Activated CD8-positive, alpha-beta memory T cell treated with anti-CD3 and anti-CD28 coated beads for 1 hour (primary cell): ENCODE measurements around the gene PDE6B.
A peak's percentile ranks its signal among the peaks of the same experiment; 100 is the strongest.

Experiments used
- DNase-seq, 2 donors: peaks; one replicate each; pipeline ENCODE4 v3.0.0-alpha.2; 2020; ENCODE audit warnings: low read depth in 1 of 2; ENCODE audit errors: extremely low read depth in 1 of 2

Gene PDE6B

DNA sequence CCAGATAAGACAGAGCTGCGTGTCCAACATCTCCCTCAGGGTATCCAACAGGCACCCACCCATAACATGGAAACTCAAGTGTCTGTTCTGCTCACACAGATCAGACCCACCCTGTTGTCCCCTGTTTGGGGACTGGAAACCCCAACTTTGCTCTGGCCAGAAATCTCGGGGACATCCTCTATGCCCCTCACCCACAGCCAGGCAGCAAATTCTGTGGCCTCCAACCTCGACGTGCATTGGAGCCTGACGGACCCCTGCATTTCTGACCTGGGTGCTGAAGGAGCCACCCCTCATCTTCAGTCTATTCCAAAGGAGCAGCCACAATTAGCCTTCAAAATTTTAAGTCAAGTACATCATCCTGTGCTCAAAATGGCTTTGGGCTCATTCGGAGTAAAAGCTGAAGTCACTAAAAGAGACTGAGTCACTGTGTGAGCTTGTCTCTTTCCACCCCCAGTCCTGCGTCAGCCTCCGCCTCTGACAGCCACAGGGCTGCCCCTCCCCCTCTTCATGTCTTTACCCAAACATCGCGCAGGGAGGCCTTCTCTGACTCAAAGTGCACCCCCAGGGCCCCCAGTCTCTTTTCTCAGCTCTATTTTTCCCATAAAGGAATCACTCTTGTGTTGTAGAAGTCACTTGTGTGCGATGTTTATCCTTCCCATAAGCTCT is 24.4 kb upstream of the PDE6B start:
- DNase-seq, result no peak

- no peak for DNase-seq
Observed at GRCh38 chr4:601612-602558, 23.5 kb upstream of the PDE6B start.

GRCh38 chr4:602559-602942 is 22.8 kb upstream of the PDE6B start:
- peak in 1 of 2 donors; percentile 16 for DNase-seq

DNA sequence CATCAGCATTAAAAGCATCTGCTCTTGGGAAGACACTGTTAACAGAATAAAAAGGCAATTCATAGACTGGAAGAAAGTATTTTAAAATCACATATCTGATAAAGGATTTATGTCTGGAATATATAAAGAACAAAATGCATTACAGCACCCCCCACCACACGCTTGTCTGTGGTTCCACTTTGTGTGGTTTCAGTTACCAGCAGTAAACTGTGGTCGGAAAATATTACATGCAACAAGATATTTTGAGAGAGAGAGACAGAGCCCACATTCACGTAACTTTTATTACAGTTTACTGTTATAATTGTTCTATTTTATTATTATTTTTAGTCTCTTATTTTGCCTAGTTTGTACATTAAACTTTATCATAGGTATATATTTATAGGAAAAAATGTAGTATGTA is 21.2 kb upstream of the PDE6B start:
- DNase-seq, result no peak

- no peak for DNase-seq
Observed at GRCh38 chr4:605702-606425, 19.5 kb upstream of the PDE6B start.

DNA sequence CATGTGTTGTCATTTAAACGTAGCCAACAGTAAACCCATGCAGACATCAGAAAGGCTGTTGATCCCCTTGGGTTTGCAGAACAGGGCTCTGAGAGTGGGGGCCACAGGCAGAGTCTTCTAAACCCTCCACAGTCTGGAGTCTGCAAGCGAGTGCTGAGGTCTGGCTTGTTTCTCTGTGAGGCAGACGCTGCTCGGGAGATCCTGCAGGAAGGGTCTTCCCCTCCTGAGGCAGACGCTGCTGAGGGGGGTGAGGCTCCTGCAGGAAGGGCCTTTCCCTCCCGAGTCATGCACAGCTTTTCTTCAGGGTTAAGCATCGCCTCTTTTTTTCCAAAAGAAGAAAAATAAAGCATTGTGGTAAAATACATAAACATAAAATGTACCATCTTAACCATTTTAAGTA is 17.1 kb upstream of the PDE6B start:
- no peak for DNase-seq

GRCh38 chr4:609400-610050 is 15.8 kb upstream of the PDE6B start:
- DNase-seq, result no peak

- no peak for DNase-seq
Observed at GRCh38 chr4:610411-611261, 14.7 kb upstream of the PDE6B start.

GRCh38 chr4:612052-612748 is 13.2 kb upstream of the PDE6B start:
- DNase-seq, result no peak

DNA sequence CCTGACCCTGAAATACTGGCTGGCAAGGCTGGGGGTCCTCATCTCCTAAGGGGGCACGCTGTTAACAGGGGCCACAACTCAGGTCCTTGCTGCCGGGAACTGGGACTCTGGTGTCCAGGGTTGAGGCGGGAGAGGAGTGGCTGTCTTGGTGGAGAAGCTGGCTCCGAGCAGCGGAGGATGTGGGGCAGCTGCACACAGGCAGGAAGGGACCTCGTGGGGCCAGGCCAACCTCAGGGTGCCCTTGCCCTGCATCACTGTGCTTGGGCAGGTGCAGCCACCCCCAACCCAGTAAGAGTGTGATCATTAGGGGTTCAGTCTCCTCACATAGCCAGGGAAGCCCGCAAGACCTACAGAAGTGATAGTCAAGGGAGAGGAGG is 12.6 kb upstream of the PDE6B start:
- DNase-seq, result no peak

DNA sequence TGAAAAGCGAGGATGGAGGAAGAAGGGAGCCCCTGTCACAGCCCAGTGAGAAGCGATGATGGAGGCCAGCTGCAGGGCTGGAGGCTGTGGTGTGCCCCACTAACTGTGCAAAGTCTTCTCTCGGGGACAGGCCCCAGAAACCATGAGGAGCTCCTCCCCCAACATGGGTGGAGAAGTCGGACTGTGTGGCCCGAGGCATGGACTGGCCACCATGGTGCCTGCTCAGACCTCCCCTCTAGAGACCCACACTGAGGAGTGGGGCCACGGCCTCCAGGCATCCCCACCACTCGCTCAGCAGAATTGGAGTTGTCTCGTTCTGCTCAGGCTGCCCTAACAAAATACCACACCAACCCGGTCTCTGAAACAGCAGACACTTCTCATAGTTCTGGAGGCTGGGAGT is 12.2 kb upstream of the PDE6B start:
- DNase-seq, result no peak

GRCh38 chr4:616091-616490 is 9.3 kb upstream of the PDE6B start:
- no peak for DNase-seq

- DNase-seq, result no peak
Observed at GRCh38 chr4:616911-617643, 8.3 kb upstream of the PDE6B start.

DNA sequence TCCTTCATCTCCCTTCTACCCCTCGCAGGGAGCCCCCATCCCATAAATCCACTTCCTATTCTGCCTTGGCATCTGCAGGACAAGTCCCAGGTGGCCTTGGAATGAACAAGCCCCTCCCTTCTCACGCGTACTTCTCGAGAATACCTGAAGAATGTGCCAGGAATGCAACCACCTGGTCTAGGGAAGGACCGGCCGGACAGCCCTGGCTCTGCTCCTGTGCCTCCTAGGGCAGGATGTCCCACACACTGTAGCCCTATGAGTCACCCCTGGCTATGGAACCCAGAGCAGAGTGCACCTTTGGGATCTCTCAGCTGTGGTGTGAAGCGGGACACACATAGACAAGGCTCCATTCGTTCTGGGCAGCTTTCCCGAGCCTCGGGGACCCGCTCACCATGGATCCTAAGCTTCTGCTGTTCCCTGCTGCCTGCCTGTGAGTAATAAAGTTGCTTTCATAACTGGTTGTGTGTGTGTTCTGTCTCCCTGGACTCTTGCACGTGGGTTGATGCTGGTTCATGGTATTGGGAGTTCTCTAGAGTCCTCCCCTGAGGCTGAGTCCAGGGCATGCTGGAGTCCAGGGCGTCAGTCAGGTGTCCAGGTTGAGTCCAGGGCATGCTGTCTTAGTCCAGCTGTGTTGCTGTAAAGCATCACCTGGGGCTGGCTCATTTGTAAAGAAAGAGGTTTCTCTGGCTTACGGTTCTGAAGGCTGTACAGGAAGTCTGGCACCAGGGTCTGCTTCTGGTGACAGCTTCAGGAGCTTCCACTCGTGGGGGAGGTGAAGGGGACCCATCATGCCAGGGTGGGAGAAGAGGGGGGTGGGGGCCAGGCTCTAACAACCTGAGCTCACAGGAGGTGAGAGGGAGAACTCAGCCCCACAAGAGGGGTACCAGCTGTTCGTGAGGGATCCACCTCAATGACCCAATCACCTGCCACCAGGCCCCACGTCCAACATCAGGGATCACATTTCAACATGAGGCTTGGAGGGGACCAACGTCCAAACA is 7.4 kb upstream of the PDE6B start:
- no peak for DNase-seq

DNA sequence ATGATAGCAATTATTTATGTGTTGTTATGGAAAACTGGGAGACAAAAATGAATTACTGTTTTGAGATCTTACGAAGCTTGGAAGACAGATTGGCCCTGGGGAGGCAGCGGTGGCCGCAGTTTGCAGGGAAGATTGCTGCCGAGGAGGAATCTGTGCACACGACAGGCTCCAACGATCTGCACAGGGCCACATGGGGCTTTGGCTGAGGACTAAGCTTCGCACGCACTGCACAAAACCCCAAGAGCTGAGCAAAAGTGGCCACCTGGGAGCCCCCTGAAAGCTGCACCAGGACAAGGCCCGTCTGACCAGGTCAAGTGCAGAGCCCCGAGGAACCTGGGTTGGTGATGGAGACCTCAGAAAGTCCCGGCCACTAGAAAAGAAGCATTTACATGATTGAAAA is 5.2 kb upstream of the PDE6B start:
- DNase-seq, result no peak

DNA sequence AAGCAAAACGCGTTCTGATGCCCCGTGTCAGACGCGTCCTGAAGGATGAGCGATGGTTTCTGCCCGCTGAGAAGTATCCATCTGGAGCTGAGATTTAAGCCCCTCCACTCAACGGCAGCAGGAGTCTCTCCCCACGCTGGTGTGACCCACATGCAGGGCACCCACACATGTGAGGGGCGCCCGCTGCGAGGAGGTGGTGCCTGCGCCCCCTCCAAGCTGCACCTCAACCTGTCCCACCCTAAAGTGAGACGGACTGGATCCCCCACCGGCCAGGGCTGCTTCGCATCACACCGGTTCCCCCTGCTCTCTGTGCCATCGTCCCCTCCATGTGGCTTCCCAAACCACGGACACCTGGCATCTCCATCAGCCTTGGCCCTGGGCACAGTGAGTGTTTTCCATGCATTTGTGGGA is 4.5 kb upstream of the PDE6B start:
- no peak for DNase-seq

DNA sequence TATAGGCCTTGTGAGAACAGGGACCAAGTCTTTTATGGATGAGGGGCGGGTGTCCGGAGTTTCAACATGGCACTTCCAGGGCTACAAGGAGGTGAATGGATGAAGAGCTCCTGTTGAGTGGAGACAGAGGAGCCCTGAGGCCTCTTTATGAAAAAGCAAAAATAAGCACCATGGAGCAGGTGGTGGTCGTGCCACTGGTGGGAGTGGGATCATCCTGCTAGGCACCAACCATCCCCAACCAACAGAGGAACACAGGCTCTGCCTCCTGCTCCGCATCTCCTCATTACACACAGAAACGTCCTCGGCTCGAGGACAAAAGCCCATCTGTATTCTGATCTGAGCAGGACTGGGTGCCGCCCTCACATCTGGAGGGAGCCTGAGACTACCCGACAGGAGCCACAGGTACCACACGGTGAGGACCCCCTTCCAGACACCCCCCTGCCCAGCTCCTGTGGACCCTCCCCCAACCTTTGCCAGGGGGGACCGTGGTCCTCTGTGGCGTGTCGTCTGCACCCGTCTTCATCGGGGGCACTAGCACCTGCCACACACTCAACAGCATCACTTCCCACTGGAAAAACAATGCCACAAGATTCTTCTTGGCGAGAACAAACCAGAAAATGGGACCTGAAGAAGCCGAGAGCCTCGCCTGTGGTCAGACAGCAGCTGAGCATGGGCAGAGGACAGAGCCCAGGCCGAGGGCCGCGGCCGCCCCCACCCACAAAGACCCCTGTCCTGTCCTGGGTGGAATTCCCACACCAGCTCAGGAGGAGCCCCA is 3.9 kb upstream of the PDE6B start:
- DNase-seq, result no peak
